Raji (cell line): ENCODE results near the gene EIF4B.

Experiments used
- POLR2A ChIP-seq: IDR thresholded peaks from 2 replicates; pipeline ENCODE4 v1.6.1; 2011; ENCODE audit warnings: low read depth, low read length, control low read depth; ENCODE audit not compliant: insufficient read depth

EIF4B gene

GRCh38 chr12:53079226-53080117 is 73.2 kb downstream of the EIF4B start, which contains the start of gene SPRYD3:
SPRYD3 (minus strand) TSS chr12:53079390; CDS start chr12:53079333, 57 bp downstream.
- TF ChIP-seq POLR2A, result peak; percentile 88

GRCh38 chr12:53082637-53083175 is 76.5 kb downstream of the EIF4B start:
- no peak for TF ChIP-seq POLR2A

GRCh38 chr12:53086361-53086760 is 80.1 kb downstream of the EIF4B start:
- no peak for TF ChIP-seq POLR2A

- TF ChIP-seq POLR2A, result no peak
Observed at GRCh38 chr12:53090105-53090504, 83.8 kb downstream of the EIF4B start.

GRCh38 chr12:53090554-53090953 is 84.3 kb downstream of the EIF4B start:
- no peak for TF ChIP-seq POLR2A

GRCh38 chr12:53091756-53092155 is 85.5 kb downstream of the EIF4B start:
- TF ChIP-seq POLR2A, result no peak
